Measurements from ENCODE around the gene EEF2. TPM values are rescaled to one million over a fixed set of nuclear protein-coding genes. Genes with fewer than 3 reads are reported as not detected.
A peak's percentile ranks its signal among the peaks of the same experiment; 100 is the strongest.

EEF2 gene
- total and polyA plus RNA-seq, 2 donors (not counting 3 experiments of a cell fraction or from before 2014, with no cell fraction given) = 1,496 to 2,318 TPM

DNA sequence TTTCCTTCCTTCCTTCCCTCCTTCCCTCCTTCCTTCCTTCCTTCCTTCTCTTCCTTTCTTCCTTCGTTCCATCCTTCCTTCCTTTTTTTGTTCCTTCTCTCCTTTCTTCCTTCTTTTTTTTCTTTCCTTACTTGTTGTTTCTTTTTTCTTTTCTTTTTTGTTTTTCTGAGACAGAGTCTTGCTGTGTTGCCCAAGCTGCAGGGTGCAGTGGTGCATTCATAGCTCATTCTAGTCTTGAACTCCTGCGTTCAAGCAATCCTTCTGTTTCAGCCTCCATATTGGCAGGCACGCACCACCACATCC is 5.5 kb upstream of the EEF2 start:
- dilution Hi-C loops (cut with MboI; ENCODE audit: extremely low pct_ligation_motif_present, low sequenced_read_pairs) (no loop called here), intact Hi-C loops (cut with micrococcal nuclease) (no loop called here)
- H4K20me1 ChIP-seq (replicated peaks; ENCODE audit: control insufficient read depth, extremely low read depth, insufficient read depth, low read length) = no peaks in the 10 kb centered on the region
- H3K9ac ChIP-seq (replicated peaks; ENCODE audit: extremely low read depth, insufficient read depth, low read length) = no peak overlapping the region
- no peaks in the 10 kb centered on the region for H3K79me2 ChIP-seq (ENCODE audit: control insufficient read depth, insufficient read depth, low read length)
- CTCF ChIA-PET = interaction anchor here (1.2 kb wide), 1 partner anchor 149 kb away, joined by 3 read pairs; no protein-coding TSS in a partner anchor
- no peak for TF ChIP-seq GATA2 (IDR thresholded peaks at IDR 0.05; ENCODE audit: insufficient read depth, insufficient read length, low read depth, low read length)
- no peak for TF ChIP-seq POLR2AphosphoS5 (IDR thresholded peaks at IDR 0.05; ENCODE audit: insufficient read depth, low read depth, low read length)
- peaks cover 14% of the 10 kb centered on the region for H3K4me1 ChIP-seq (ENCODE audit: control insufficient read depth, extremely low read depth, insufficient read depth, low read length)
- no peak overlapping the region for H3K4me3 ChIP-seq (replicated peaks in 1 of 3; ENCODE audit: insufficient read depth in 1 of 3, low read depth in 1 of 3, low read length in 3 of 3)
- H3K4me2 ChIP-seq (ENCODE audit: insufficient read depth, low read length) = no peak overlapping the region
- DNase-seq (ENCODE audit: low read depth, low spot score) (no peak), FAIRE-seq (no peak)
- H3K9me1 ChIP-seq (replicated peaks; ENCODE audit: control insufficient read depth, extremely low read depth, insufficient read depth, low read length) = no peaks in the 10 kb centered on the region
- peak overlapping the region; percentile 49 for H2AFZ ChIP-seq (ENCODE audit: low read depth, low read length)
- no TSS peak for BruUV-seq (replicated peaks)
- H3K27ac ChIP-seq (ENCODE audit: insufficient read depth, low read depth, low read length) = no peak overlapping the region
- no peaks in the 10 kb centered on the region for H3K9me3 ChIP-seq (replicated peaks; ENCODE audit: control insufficient read depth, insufficient read depth, low read length)
- H3K27me3 ChIP-seq (ENCODE audit: control insufficient read depth in 2 of 2, insufficient read depth in 2 of 2, low read length in 2 of 2) = no peaks in the 10 kb centered on the region
- POLR2A ChIA-PET = no interaction called here
- no peaks in the 10 kb centered on the region for H3K36me3 ChIP-seq (ENCODE audit: control insufficient read depth in 2 of 2, extremely low read depth in 1 of 2, insufficient read depth in 2 of 2, low read length in 2 of 2)

DNA sequence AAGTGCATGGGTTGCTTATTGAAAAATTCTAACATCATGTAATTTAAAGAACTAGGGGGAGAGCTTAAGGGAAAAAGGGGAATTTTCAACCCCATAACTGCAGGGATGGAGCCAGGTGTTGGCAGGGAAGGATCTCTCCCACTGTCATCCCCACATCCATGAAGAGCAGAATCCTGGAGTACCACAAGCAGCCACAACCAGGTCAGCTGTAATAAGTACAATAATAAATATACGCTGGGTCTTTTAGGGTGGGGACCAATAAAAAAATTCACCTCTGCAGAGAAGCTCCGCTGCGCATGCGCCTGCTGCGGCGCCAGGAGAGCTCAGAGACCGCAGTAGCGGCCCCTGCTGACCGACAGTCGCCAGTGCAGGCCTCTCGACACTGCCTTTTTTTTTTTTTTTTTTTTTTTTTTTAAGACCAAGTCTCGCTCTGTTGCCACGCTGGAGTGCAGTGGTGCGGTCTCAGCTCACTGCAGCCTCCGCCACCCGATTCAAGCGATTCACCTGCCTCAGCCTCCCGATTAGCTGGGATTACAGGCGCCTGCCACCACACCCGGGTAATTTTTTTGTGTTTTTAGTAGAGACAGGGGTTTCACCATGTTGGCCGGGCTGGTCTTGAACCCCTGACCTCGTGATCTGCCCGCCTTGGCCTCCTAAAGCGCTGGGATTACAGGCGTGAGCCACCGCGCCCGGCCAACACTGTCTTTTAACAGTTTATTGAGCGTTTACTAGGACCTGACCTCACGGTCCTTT is 2.5 kb upstream of the EEF2 start:
- POLR2A ChIA-PET = interaction anchor here (0.6 to 1.2 kb wide), 6 partner anchors 9 to 152 kb away, joined by 3 to 11 read pairs (median 4); partner anchors contain the start of gene DAPK3
- Histone ChIP-seq H3K4me3 (replicated peaks in 1 of 3; ENCODE audit: insufficient read depth in 1 of 3, low read depth in 1 of 3, low read length in 3 of 3) (no peak overlapping the region), H3K4me2 (ENCODE audit: insufficient read depth, low read length) (peak overlapping the region; percentile 20), H3K27ac (ENCODE audit: insufficient read depth, low read depth, low read length) (no peak overlapping the region), H3K9me1 (replicated peaks; ENCODE audit: control insufficient read depth, extremely low read depth, insufficient read depth, low read length) (no peaks in the 10 kb centered on the region), H3K9me3 (replicated peaks; ENCODE audit: control insufficient read depth, insufficient read depth, low read length) (no peaks in the 10 kb centered on the region), H4K20me1 (replicated peaks; ENCODE audit: control insufficient read depth, extremely low read depth, insufficient read depth, low read length) (no peaks in the 10 kb centered on the region), H3K27me3 (ENCODE audit: control insufficient read depth in 2 of 2, insufficient read depth in 2 of 2, low read length in 2 of 2) (no peaks in the 10 kb centered on the region), H3K9ac (replicated peaks; ENCODE audit: extremely low read depth, insufficient read depth, low read length) (no peak overlapping the region), H3K36me3 (ENCODE audit: control insufficient read depth in 2 of 2, extremely low read depth in 1 of 2, insufficient read depth in 2 of 2, low read length in 2 of 2) (peaks cover 8 to 12% of the 10 kb centered on the region in 2 experiments), H3K79me2 (ENCODE audit: control insufficient read depth, insufficient read depth, low read length) (peaks cover 25% of the 10 kb centered on the region), H3K4me1 (ENCODE audit: control insufficient read depth, extremely low read depth, insufficient read depth, low read length) (peaks cover 31% of the 10 kb centered on the region), H2AFZ (ENCODE audit: low read depth, low read length) (peak overlapping the region; percentile 23)
- no TSS peak for BruUV-seq (replicated peaks)
- intact Hi-C loops (cut with micrococcal nuclease) (loop anchor here (5.0 kb wide), 2 partner anchors 80 to 200 kb away; partner anchors contain the start of gene ZBTB7A), dilution Hi-C loops (cut with MboI; ENCODE audit: extremely low pct_ligation_motif_present, low sequenced_read_pairs) (no loop called here)
- FAIRE-seq = peak; percentile 94
- peak; percentile 87 for DNase-seq (ENCODE audit: low read depth, low spot score)
- TF ChIP-seq, protein P1, sequence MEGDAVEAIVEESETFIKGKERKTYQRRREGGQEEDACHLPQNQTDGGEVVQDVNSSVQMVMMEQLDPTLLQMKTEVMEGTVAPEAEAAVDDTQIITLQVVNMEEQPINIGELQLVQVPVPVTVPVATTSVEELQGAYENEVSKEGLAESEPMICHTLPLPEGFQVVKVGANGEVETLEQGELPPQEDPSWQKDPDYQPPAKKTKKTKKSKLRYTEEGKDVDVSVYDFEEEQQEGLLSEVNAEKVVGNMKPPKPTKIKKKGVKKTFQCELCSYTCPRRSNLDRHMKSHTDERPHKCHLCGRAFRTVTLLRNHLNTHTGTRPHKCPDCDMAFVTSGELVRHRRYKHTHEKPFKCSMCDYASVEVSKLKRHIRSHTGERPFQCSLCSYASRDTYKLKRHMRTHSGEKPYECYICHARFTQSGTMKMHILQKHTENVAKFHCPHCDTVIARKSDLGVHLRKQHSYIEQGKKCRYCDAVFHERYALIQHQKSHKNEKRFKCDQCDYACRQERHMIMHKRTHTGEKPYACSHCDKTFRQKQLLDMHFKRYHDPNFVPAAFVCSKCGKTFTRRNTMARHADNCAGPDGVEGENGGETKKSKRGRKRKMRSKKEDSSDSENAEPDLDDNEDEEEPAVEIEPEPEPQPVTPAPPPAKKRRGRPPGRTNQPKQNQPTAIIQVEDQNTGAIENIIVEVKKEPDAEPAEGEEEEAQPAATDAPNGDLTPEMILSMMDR (IDR thresholded peaks at IDR 0.05; ENCODE audit: extremely low read depth in 1 of 2, insufficient read depth in 1 of 2, low read depth in 1 of 2, low read length in 2 of 2) = peak; percentile 79 to 92
- no peak for TF ChIP-seq POLR2A (IDR thresholded peaks at IDR 0.05; ENCODE audit: low read depth, low read length)
- CTCF ChIA-PET = interaction anchor here (0.6 to 2.5 kb wide), 41 partner anchors 9 to 777 kb away, joined by 3 to 34 read pairs (median 4); partner anchors contain the start of genes DAPK3, MRPL54, PIAS4 and RAX2
